HCT116 (cell line): ENCODE results near the gene TMEM185B. TPM values are rescaled to one million over a fixed set of nuclear protein-coding genes. Genes with fewer than 3 reads are reported as not detected.
A peak's percentile ranks its signal among the peaks of the same experiment; 100 is the strongest.

Experiments used
- ATAC-seq: fragments of 200-7000 bp; cut with Tn5 transposase; 2 replicates; pipeline ENCODE4 v1.9.1; 2020; ENCODE audit warnings: mild to moderate bottlenecking, moderate library complexity
- BruUV-seq: library from RNA; stranded (reverse); fragments of 400-500 nt; replicated peaks from 2 replicates; lab custom pipeline; 2021; lab: Mats Ljungman, UMichigan
- CTCF ChIA-PET: fragments of 300-600 bp; sonication (Branson Sonifier 250); formaldehyde crosslinking; loops from one replicate; lab custom pipeline; 2021; ENCODE audit warnings: antibody characterized with exemption; lab: Charles Lee
- POLR2A ChIA-PET: fragments of 300-600, 350-600 bp; sonication (Branson Sonifier 250); formaldehyde crosslinking; loops from one replicate; lab custom pipeline; 2021; ENCODE audit warnings: antibody characterized with exemption; lab: Charles Lee
- RAD21 ChIA-PET, 2 experiments: fragments of 300-600 bp; sonication (Branson Sonifier 250); formaldehyde crosslinking; loops; one replicate each; lab custom pipeline; 2023; ENCODE audit warnings: low total read pairs in 2 of 2; ENCODE audit not compliant: uncharacterized antibody in 2 of 2, unreplicated experiment in 2 of 2, low non-redundant PET in 1 of 2; lab: Charles Lee
- DNase-seq: peaks from one replicate; pipeline ENCODE4 v3.0.0-alpha.2; 2010; ENCODE audit warnings: low read depth, low spot score
- H2AFZ ChIP-seq: fragments of 200-600 bp; shearing (Covaris generic), sonication (generic); 2 replicates; pipeline ENCODE4 v1.6.1; 2017; ENCODE audit warnings: low read depth, mixed run types, mixed read lengths, antibody characterized with exemption, low read length; ENCODE audit not compliant: poor library complexity, severe bottlenecking
- H3K27ac ChIP-seq: 2 replicates; pipeline ENCODE4 v1.5.1; 2012; ENCODE audit warnings: low read depth, low read length
- H3K27me3 ChIP-seq: fragments of 200-600 bp; sonication (generic); 2 replicates; pipeline ENCODE4 v1.6.1; 2016; ENCODE audit warnings: mixed run types, low read length, mixed read lengths; ENCODE audit not compliant: insufficient read depth
- H3K36me3 ChIP-seq, 2 experiments: fragments of 200-500 bp in 1 of 2; fragments of 200-600 bp in 1 of 2; sonication (Bioruptor generic) in 1 of 2; sonication (generic) in 1 of 2; 2 replicates each; pipeline versions ENCODE4 v1.5.1 to v1.6.1; 2014 to 2016; ENCODE audit warnings: low read length in 2 of 2, inconsistent platforms in 1 of 2, mixed read lengths in 1 of 2, mixed run types in 1 of 2; ENCODE audit not compliant: insufficient read depth in 2 of 2, control insufficient read depth in 1 of 2
- H3K4me1 ChIP-seq, 2 experiments: fragments of 200-600 bp in 1 of 2; sonication (generic) in 1 of 2; 2 replicates each; pipeline versions ENCODE4 v1.5.1 to v1.6.1; 2012 to 2017; ENCODE audit warnings: low read length in 2 of 2, inconsistent platforms in 1 of 2, mild to moderate bottlenecking in 1 of 2, mixed read lengths in 1 of 2, mixed run types in 1 of 2, moderate library complexity in 1 of 2; ENCODE audit not compliant: insufficient read depth in 2 of 2, control insufficient read depth in 1 of 2
- H3K4me2 ChIP-seq: fragments of 200-600 bp; sonication (generic); 2 replicates; pipeline ENCODE4 v1.6.1; 2017; ENCODE audit warnings: mixed run types, low read length, mixed read lengths
- H3K4me3 ChIP-seq, 2 experiments: fragments of 200-600 bp in 1 of 2; sonication (generic) in 1 of 2; replicated peaks in 1 of 2; 2 replicates each; pipeline ENCODE4 v1.5.1; 2011 to 2016; ENCODE audit warnings: low read length in 2 of 2, control low read depth in 1 of 2, low read depth in 1 of 2, mild to moderate bottlenecking in 1 of 2, mixed read lengths in 1 of 2, mixed run types in 1 of 2
- H3K79me2 ChIP-seq: fragments of 200-600 bp; sonication (generic); 2 replicates; pipeline ENCODE4 v1.6.1; 2017; ENCODE audit warnings: mild to moderate bottlenecking, mixed run types, low read length, moderate library complexity, mixed read lengths; ENCODE audit not compliant: insufficient read depth
- H3K9ac ChIP-seq: fragments of 200-600 bp; sonication (generic); 2 replicates; pipeline ENCODE4 v1.6.1; 2016; ENCODE audit warnings: low read length, mixed read lengths
- H3K9me2 ChIP-seq: fragments of 200-600 bp; sonication (generic), shearing (Covaris generic); 2 replicates; pipeline ENCODE4 v1.6.1; 2017; ENCODE audit warnings: mixed run types, mild to moderate bottlenecking, moderate library complexity; ENCODE audit not compliant: insufficient read depth
- H3K9me3 ChIP-seq, 2 experiments: fragments of 200-500 bp in 1 of 2; fragments of 200-600 bp in 1 of 2; sonication (Bioruptor generic) in 1 of 2; sonication (generic) in 1 of 2; 2 replicates each; pipeline ENCODE4 v1.6.1; 2014 to 2017; ENCODE audit warnings: low read length in 2 of 2, mixed read lengths in 2 of 2, inconsistent platforms in 1 of 2, low read depth in 1 of 2, mild to moderate bottlenecking in 1 of 2, mixed run types in 1 of 2, moderate library complexity in 1 of 2; ENCODE audit not compliant: control insufficient read depth in 1 of 2, insufficient read depth in 1 of 2
- H4K20me1 ChIP-seq: fragments of 200-600 bp; sonication (generic), shearing (Covaris generic); 2 replicates; pipeline ENCODE4 v1.6.1; 2017; ENCODE audit warnings: mixed run types, mild to moderate bottlenecking, moderate library complexity; ENCODE audit not compliant: insufficient read depth
- ELF1 ChIP-seq: IDR thresholded peaks from 2 replicates; pipeline ENCODE4 v1.6.1; 2012; ENCODE audit warnings: low read depth, borderline replicate concordance
- EZH2 ChIP-seq: fragments of 200-600 bp; sonication (generic); IDR thresholded peaks from 2 replicates; pipeline ENCODE4 v1.6.1; 2017; ENCODE audit warnings: antibody characterized with exemption, mixed run types
- EZH2phosphoT487 ChIP-seq: fragments of 200-600 bp; IDR thresholded peaks from 2 replicates; pipeline ENCODE4 v1.6.1; 2018; ENCODE audit warnings: antibody characterized with exemption, borderline replicate concordance
- FOSL1 ChIP-seq: IDR thresholded peaks from 2 replicates; pipeline ENCODE4 v1.6.1; 2012; ENCODE audit warnings: low read depth
- POLR2AphosphoS5 ChIP-seq: IDR thresholded peaks from 2 replicates; pipeline ENCODE4 v1.6.1; 2011; ENCODE audit warnings: mild to moderate bottlenecking, low read depth, low read length, moderate library complexity
- SRF ChIP-seq: IDR thresholded peaks from 2 replicates; pipeline ENCODE4 v1.6.1; 2012; ENCODE audit warnings: low read depth
- ZNF274 ChIP-seq: fragments of 200-500 bp; sonication (Bioruptor generic); IDR thresholded peaks from 2 replicates; pipeline ENCODE4 v1.6.1; 2014; ENCODE audit warnings: mild to moderate bottlenecking, low read depth, low read length, inconsistent platforms
- intact Hi-C: fragments of 100-400 bp; cut with micrococcal nuclease; formaldehyde crosslinking; loops from 2 replicates; pipeline ENCODE4 v1.10.0; 2022
- total RNA-seq: library from RNA; stranded (reverse); gene quantifications from one replicate; pipeline ENCODE4 v1.2.1, GENCODE V29; 2021; ENCODE audit not compliant: unreplicated experiment
- TF ChIP-seq, protein P1 (sequence below): IDR thresholded peaks from 2 replicates; pipeline ENCODE4 v1.6.1; 2012
- TF ChIP-seq, protein P2 (sequence below), 3 experiments: fragments of 200-600 bp in 1 of 3; sonication (generic) in 1 of 3; IDR thresholded peaks in 2 of 3; conservative IDR thresholded peaks in 1 of 3; 2 replicates each; pipeline ENCODE4 v1.5.1; 2012 to 2017; ENCODE audit warnings: low read depth in 2 of 3, low read length in 2 of 3, antibody characterized with exemption in 1 of 3, borderline replicate concordance in 1 of 3, control low read depth in 1 of 3, mild to moderate bottlenecking in 1 of 3, mixed read lengths in 1 of 3, mixed run types in 1 of 3, moderate library complexity in 1 of 3; ENCODE audit not compliant: insufficient read depth in 1 of 3

TMEM185B gene
- total RNA-seq, 1 experiment from 2014 or later: 27.1 TPM

DNA sequence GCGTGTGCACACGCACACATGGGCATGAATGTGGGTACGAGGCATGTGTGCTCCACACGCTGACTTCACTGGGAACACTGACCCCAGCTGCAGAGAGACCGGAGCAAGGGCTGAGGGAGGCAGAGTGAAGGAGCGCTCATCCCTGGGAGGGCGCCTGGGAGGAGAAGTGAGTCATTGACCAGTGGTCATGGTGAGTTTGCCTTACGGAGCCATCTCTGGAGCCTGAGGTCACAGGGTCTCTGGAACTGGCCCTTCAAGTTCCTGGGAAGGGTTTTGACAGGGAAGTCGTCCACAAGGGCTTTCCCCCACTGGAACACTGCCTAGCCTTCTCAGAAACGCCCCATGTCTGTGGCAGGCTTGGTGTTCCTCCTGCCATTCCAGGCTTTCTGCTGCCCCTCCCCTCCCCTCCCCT is 14.3 kb upstream of the TMEM185B start:
- ChIA-PET POLR2A (no interaction called here), RAD21 (no interaction called here), CTCF (interaction anchor here (1.0 kb wide), 1 partner anchor 15 kb away, joined by 3 read pairs; the partner anchor contains the start of gene RALB)
- Histone ChIP-seq H3K9me2 (no peaks in the 10 kb centered on the region), H4K20me1 (no peaks in the 10 kb centered on the region), H3K4me3 (peak overlapping the region in 1 of 2 experiments; percentile 59; a peak in 2 of 4 replicates), H3K27me3 (no peaks in the 10 kb centered on the region), H3K9me3 (no peaks in the 10 kb centered on the region), H3K79me2 (no peaks in the 10 kb centered on the region), H3K4me2 (peak overlapping the region; percentile 97), H3K36me3 (no peaks in the 10 kb centered on the region), H3K27ac (peak overlapping the region; percentile 69), H3K4me1 (peaks cover 29 to 58% of the 10 kb centered on the region in 2 experiments), H2AFZ (no peak overlapping the region), H3K9ac (peak overlapping the region; percentile 74)
- peak; percentile 63 for DNase-seq
- no peak for TF ChIP-seq ZNF274
- TF ChIP-seq POLR2AphosphoS5: peak; percentile 45
- intact Hi-C loops: no loop called here
- ATAC-seq: peak; percentile 64
- BruUV-seq: no TSS peak

DNA sequence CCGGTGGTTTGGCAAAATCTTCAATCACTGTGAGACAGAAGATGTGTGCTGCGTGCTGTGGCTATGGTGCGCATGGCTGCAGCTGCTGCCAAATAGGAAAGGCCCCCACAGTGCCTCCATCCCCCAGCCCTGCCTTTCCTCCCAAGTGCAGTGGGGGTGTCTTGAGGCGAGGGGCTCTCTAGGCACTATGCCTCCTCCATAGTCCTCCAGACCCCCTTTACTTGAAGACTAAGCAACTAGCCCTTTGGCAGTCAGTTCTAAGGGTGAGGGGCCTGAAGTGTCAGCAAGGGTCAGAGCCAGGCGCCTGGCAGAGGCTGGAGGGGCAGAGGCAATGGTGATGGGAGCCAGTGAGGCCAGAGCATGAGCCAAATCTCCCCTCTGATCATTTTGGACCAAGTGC is 13.6 kb upstream of the TMEM185B start:
- ATAC-seq (no peak), DNase-seq (no peak)
- ChIA-PET CTCF (no interaction called here), RAD21 (no interaction called here), POLR2A (no interaction called here)
- peak overlapping the region; percentile 97 for H3K4me2 ChIP-seq
- peak overlapping the region; percentile 74 for H3K9ac ChIP-seq
- TF ChIP-seq SRF (no peak), ELF1 (no peak), FOSL1 (no peak), EZH2 (no peak), EZH2phosphoT487 (no peak)
- TF ChIP-seq, protein P1, sequence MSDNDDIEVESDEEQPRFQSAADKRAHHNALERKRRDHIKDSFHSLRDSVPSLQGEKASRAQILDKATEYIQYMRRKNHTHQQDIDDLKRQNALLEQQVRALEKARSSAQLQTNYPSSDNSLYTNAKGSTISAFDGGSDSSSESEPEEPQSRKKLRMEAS: no peak
- TF ChIP-seq, protein P2, sequence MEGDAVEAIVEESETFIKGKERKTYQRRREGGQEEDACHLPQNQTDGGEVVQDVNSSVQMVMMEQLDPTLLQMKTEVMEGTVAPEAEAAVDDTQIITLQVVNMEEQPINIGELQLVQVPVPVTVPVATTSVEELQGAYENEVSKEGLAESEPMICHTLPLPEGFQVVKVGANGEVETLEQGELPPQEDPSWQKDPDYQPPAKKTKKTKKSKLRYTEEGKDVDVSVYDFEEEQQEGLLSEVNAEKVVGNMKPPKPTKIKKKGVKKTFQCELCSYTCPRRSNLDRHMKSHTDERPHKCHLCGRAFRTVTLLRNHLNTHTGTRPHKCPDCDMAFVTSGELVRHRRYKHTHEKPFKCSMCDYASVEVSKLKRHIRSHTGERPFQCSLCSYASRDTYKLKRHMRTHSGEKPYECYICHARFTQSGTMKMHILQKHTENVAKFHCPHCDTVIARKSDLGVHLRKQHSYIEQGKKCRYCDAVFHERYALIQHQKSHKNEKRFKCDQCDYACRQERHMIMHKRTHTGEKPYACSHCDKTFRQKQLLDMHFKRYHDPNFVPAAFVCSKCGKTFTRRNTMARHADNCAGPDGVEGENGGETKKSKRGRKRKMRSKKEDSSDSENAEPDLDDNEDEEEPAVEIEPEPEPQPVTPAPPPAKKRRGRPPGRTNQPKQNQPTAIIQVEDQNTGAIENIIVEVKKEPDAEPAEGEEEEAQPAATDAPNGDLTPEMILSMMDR (IDR thresholded peaks at IDR 0.05 in 2 of 3, conservative IDR thresholded peaks at IDR 0.05 in 1 of 3; ENCODE audit: borderline replicate concordance in 1 of 3, insufficient read depth in 1 of 3, low read depth in 2 of 3, low read length in 2 of 3): no peak
- no TSS peak for BruUV-seq
- no peaks in the 10 kb centered on the region for H3K9me3 ChIP-seq
- no peak overlapping the region for H3K4me3 ChIP-seq
- no peaks in the 10 kb centered on the region for H4K20me1 ChIP-seq
- intact Hi-C loops: no loop called here
- H3K36me3 ChIP-seq: no peaks in the 10 kb centered on the region
- no peak overlapping the region for H2AFZ ChIP-seq
- H3K27me3 ChIP-seq: no peaks in the 10 kb centered on the region
- H3K79me2 ChIP-seq: no peaks in the 10 kb centered on the region
- H3K9me2 ChIP-seq: no peaks in the 10 kb centered on the region
- H3K4me1 ChIP-seq: peaks cover 29 to 55% of the 10 kb centered on the region in 2 experiments
- no peak overlapping the region for H3K27ac ChIP-seq
